Suprapubic skin (tissue), 3 donors: ENCODE results near the gene GDPD2.

Source experiments
- EP300 ChIP-seq: sonication (generic); formaldehyde crosslinking; IDR thresholded peaks from one replicate; pipeline ENCODE4 v1.6.1; 2017; ENCODE audit warnings: antibody characterized with exemption
- POLR2A ChIP-seq, 2 donors: fragments of 450-650 bp; IDR thresholded peaks; one replicate each; pipeline ENCODE4 v1.6.1; 2017; ENCODE audit warnings: antibody characterized with exemption in 2 of 2, mild to moderate bottlenecking in 2 of 2, moderate library complexity in 2 of 2
- TF ChIP-seq, protein P1 (sequence below), 2 donors: fragments of 200-600 bp in 1 of 2; fragments of 450-650 bp in 1 of 2; sonication (generic) in 1 of 2; IDR thresholded peaks; one replicate each; pipeline ENCODE4 v1.5.1; 2016 to 2019; ENCODE audit warnings: antibody characterized with exemption in 2 of 2, mild to moderate bottlenecking in 1 of 2, moderate library complexity in 1 of 2

DNA sequence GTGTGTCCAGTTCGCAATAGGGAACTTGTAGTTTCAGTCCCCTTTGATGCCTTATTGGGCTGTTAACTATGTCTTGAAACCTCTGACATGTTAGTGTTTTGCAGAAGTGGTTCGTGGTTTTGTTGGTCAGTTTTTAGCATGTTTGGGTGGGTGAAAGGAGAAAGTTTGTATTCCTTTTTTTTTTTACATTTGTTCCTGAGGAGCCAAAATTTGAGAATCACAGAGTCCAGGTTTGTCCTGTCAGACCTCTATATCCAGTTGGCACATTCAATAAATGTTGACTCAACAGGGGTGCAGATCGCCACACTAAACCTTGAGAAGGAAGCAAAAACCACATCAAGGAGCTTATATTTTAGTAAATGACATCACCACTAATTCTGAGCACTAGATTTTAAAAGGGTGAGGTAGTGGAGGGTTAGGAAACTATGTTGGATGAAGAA, 47.8 kb downstream of the GDPD2 start:
- TF ChIP-seq POLR2A (IDR thresholded peaks at IDR 0.05), result no peak
- TF ChIP-seq, protein P1, sequence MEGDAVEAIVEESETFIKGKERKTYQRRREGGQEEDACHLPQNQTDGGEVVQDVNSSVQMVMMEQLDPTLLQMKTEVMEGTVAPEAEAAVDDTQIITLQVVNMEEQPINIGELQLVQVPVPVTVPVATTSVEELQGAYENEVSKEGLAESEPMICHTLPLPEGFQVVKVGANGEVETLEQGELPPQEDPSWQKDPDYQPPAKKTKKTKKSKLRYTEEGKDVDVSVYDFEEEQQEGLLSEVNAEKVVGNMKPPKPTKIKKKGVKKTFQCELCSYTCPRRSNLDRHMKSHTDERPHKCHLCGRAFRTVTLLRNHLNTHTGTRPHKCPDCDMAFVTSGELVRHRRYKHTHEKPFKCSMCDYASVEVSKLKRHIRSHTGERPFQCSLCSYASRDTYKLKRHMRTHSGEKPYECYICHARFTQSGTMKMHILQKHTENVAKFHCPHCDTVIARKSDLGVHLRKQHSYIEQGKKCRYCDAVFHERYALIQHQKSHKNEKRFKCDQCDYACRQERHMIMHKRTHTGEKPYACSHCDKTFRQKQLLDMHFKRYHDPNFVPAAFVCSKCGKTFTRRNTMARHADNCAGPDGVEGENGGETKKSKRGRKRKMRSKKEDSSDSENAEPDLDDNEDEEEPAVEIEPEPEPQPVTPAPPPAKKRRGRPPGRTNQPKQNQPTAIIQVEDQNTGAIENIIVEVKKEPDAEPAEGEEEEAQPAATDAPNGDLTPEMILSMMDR (IDR thresholded peaks at IDR 0.05), result no peak
- no peak for TF ChIP-seq EP300
